Cardiac muscle cell (in vitro differentiated cells and primary cell): ENCODE measurements around the gene TGM6. TPM values are rescaled to one million over a fixed set of nuclear protein-coding genes. Genes with fewer than 3 reads are reported as not detected.

Experiments
- DNase-seq, 2 donors: peaks; one replicate each; pipeline versions ENCODE4 v3.0.0 to v3.0.0-alpha.2; 2010 to 2017; ENCODE audit warnings: low read depth in 1 of 2, low spot score in 1 of 2
- H3K27ac ChIP-seq: fragments of 200-600 bp; sonication (generic); 2 replicates; pipeline ENCODE4 v1.5.1; 2016
- H3K27me3 ChIP-seq: fragments of 200-600 bp; sonication (generic); 2 replicates; pipeline ENCODE4 v1.6.0; 2016; ENCODE audit warnings: control low read depth
- H3K36me3 ChIP-seq: fragments of 200-600 bp; sonication (generic); 2 replicates; pipeline ENCODE4 v1.5.1; 2016; ENCODE audit warnings: control low read depth
- H3K4me1 ChIP-seq: fragments of 200-600 bp; sonication (generic); 2 replicates; pipeline ENCODE4 v1.8.1; 2017; ENCODE audit warnings: low read depth, mild to moderate bottlenecking, mixed run types
- H3K4me3 ChIP-seq: fragments of 200-600 bp; sonication (generic); 2 replicates; pipeline ENCODE4 v1.5.1; 2016; ENCODE audit warnings: mild to moderate bottlenecking
- H3K9me3 ChIP-seq: fragments of 200-600 bp; sonication (generic); 2 replicates; pipeline ENCODE4 v1.5.1; 2017; ENCODE audit warnings: low read depth, mild to moderate bottlenecking, control low read depth
- polyA plus RNA-seq: library from polyadenylated mRNA; unstranded; fragments of >200 nt; fragmentation: Nextera tagmentation; extraction: Ambion mirVana; gene quantifications from 2 replicates; pipeline ENCODE4 v1.2.1, GENCODE V29; 2016
- total RNA-seq: library from RNA; depleted of rRNA; stranded (reverse); fragments of >200 nt; gene quantifications from 2 replicates; pipeline ENCODE4 v1.2.3, GENCODE V29; 2016
- TF ChIP-seq, protein P1 (sequence below): IDR thresholded peaks from 2 replicates; pipeline ENCODE4 v1.5.1; 2012; ENCODE audit warnings: low read depth, mild to moderate bottlenecking, low read length

The TGM6 gene
- total and polyA plus RNA-seq, 2 experiments from 2014 or later = not detected

DNA sequence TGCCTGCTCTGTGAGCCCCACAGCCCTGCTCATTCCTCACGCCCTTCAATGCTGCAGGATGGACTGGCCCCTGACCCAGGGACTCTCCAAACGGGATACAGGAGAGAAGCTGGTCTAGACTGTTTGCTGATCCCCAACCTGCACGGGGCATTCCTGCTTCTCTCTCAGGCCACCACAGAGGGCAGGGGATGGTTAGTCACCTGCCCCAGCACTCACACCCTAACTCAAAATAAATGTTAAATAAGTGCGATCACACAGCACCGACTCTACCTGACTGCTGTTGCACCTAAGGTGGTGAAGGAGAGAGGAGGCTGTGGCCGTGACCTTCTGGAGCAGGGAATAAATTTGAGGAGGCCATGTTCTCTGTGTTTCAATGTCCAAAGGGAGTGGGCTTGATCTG is 39.9 kb upstream of the TGM6 start:
- Histone ChIP-seq H3K36me3 (no peaks in the 10 kb centered on the region), H3K9me3 (no peaks in the 10 kb centered on the region), H3K4me1 (no peaks in the 10 kb centered on the region), H3K4me3 (no peak overlapping the region), H3K27ac (no peak overlapping the region), H3K27me3 (no peaks in the 10 kb centered on the region)
- no peak for DNase-seq
- TF ChIP-seq, protein P1, sequence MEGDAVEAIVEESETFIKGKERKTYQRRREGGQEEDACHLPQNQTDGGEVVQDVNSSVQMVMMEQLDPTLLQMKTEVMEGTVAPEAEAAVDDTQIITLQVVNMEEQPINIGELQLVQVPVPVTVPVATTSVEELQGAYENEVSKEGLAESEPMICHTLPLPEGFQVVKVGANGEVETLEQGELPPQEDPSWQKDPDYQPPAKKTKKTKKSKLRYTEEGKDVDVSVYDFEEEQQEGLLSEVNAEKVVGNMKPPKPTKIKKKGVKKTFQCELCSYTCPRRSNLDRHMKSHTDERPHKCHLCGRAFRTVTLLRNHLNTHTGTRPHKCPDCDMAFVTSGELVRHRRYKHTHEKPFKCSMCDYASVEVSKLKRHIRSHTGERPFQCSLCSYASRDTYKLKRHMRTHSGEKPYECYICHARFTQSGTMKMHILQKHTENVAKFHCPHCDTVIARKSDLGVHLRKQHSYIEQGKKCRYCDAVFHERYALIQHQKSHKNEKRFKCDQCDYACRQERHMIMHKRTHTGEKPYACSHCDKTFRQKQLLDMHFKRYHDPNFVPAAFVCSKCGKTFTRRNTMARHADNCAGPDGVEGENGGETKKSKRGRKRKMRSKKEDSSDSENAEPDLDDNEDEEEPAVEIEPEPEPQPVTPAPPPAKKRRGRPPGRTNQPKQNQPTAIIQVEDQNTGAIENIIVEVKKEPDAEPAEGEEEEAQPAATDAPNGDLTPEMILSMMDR = no peak

DNA sequence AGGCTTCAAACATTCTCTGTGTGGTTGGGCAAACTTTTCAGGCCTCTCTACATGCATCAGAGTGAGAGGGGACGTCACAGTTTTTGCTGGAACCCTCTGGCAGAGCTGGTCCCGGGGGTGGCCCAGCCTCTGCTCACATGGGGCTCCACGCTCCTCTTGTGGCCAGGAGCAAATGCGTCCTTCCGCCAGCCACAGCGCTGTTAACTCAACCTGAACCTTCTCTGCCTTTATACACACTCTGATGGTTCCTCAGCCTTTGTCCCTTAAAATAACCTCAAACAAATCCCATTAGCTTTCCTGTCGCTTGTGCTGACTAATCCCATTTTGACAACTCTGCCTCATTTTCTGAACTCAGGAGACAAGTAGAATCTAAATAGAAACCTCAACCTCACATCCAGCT is 39.4 kb upstream of the TGM6 start:
- H3K36me3 ChIP-seq = no peaks in the 10 kb centered on the region
- DNase-seq = no peak
- TF ChIP-seq, protein P1 = no peak
- no peaks in the 10 kb centered on the region for H3K27me3 ChIP-seq
- H3K9me3 ChIP-seq = no peaks in the 10 kb centered on the region
- no peak overlapping the region for H3K4me3 ChIP-seq
- no peaks in the 10 kb centered on the region for H3K4me1 ChIP-seq
- no peak overlapping the region for H3K27ac ChIP-seq

DNA sequence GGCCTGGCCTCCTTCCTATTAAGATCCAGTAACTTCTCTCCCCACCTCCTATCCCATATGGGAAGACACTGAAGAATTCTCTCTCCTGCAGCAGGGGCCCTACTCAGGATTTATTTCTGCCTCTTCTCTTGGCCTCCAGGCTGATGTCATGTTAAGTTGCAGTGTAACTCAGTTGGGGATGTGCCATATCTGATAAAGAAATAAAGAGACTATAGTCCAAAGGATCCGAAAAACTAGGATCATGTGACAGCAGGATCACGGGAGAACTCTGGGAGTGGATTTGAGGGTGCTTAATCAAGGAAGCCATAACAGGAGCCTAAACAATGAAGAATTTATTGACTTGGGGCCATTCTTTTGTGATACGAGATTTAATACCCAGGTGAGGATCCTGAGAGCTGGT is 38.5 kb upstream of the TGM6 start:
- Histone ChIP-seq H3K27me3 (no peaks in the 10 kb centered on the region), H3K36me3 (no peaks in the 10 kb centered on the region), H3K4me3 (no peak overlapping the region), H3K9me3 (no peaks in the 10 kb centered on the region), H3K27ac (no peak overlapping the region), H3K4me1 (no peaks in the 10 kb centered on the region)
- no peak for DNase-seq
- TF ChIP-seq, protein P1 = no peak

DNA sequence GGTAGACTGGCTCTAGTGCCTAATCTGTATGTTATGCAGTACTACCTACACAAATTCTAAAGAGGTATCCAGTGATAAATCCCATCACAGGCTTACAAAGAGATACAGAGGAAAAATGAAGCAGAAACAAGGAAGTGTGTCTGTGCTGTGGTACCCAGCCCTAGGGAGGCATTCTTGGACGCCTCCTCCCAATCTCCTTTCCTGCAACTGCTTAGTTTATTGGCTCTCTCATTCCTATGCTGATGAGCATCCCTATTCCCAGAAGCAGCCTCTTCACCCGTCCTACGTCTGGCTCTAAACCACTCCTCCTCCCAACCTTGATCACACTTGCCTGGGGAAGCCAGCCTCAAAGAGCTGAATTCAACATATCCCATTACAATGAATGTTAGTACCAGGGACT is 34.5 kb upstream of the TGM6 start:
- TF ChIP-seq, protein P1 = no peak
- Histone ChIP-seq H3K27me3 (no peaks in the 10 kb centered on the region), H3K36me3 (no peaks in the 10 kb centered on the region), H3K4me3 (no peak overlapping the region), H3K4me1 (no peaks in the 10 kb centered on the region), H3K9me3 (no peaks in the 10 kb centered on the region), H3K27ac (no peak overlapping the region)
- no peak for DNase-seq

DNA sequence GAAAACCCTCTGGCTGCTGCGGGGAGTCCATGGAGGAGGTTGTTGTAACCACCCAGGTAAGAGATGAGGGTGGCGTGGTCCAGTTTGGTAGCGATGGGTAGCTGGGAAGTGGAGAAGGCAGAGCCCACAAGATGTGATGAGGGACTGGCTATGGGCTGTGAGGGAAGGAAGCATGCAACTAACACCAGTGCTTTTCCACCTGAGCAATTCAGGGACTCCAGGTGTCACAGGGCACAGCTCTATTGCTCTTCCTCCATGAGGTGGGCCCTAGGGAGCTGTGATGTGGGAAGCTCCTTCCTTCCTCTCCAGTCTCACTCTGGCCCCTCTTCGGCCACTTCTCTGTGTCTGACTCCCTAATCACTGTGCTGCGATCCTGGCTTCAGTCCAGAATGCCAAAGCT is 32.4 kb upstream of the TGM6 start:
- H3K9me3 ChIP-seq = no peaks in the 10 kb centered on the region
- TF ChIP-seq, protein P1 = no peak
- H3K27me3 ChIP-seq = no peaks in the 10 kb centered on the region
- no peak for DNase-seq
- no peak overlapping the region for H3K27ac ChIP-seq
- no peaks in the 10 kb centered on the region for H3K4me1 ChIP-seq
- H3K36me3 ChIP-seq = no peaks in the 10 kb centered on the region
- no peak overlapping the region for H3K4me3 ChIP-seq

DNA sequence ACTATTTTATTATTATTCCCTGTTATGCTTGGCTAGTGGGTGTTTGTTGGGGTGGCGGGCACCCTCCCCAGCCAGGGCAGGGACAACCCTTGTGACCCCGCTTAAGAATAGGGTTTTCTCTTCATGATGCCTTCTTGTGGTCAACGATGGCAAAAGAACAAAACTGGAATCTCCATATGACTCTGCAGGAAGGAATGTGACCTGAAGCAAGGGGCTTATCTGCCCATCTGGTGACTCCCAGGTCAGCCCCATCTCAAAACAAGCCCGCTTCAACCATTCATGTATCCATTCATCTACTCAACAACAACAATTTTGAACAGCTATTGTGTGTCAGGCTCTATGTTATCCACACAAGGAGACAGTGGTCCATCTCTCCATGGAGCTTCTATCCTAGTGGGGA is 30.9 kb upstream of the TGM6 start:
- Histone ChIP-seq H3K9me3 (no peaks in the 10 kb centered on the region), H3K36me3 (no peaks in the 10 kb centered on the region), H3K4me1 (no peaks in the 10 kb centered on the region), H3K27me3 (no peaks in the 10 kb centered on the region), H3K4me3 (no peak overlapping the region), H3K27ac (no peak overlapping the region)
- peak in 1 of 2 donors; percentile 41 for DNase-seq
- TF ChIP-seq, protein P1 = no peak
